Stimulated activated CD8-positive, alpha-beta memory T cell treated with anti-CD3 and anti-CD28 coated beads, Interleukin-7, amount 100 ng/mL, for 4 hours (primary cell): Measurements from ENCODE around the gene PET117.
"Not testable (repeated sequence)": the region's sequence is repeated elsewhere in the genome, so short reads cannot be mapped to it uniquely, and the experiment has no call there.

Experiments
- DNase-seq, 2 donors: peaks; one replicate each; pipeline ENCODE4 v3.0.0-alpha.2; 2020; ENCODE audit warnings: low read depth in 2 of 2

The PET117 gene

GRCh38 chr20:18137412-18138265, at the start of gene PET117, which contains the start of gene KAT14:
PET117 (plus strand) TSS chr20:18137863; CDS start chr20:18137956, 93 bp downstream.
KAT14 (plus strand) TSS chr20:18137863; CDS start chr20:18142661, 4,798 bp downstream.
- peak; percentile 80 to 88 for DNase-seq

- DNase-seq = not testable (repeated sequence)
Measured at GRCh38 chr20:18088298-18088697, 49.4 kb upstream of the PET117 start.

DNA sequence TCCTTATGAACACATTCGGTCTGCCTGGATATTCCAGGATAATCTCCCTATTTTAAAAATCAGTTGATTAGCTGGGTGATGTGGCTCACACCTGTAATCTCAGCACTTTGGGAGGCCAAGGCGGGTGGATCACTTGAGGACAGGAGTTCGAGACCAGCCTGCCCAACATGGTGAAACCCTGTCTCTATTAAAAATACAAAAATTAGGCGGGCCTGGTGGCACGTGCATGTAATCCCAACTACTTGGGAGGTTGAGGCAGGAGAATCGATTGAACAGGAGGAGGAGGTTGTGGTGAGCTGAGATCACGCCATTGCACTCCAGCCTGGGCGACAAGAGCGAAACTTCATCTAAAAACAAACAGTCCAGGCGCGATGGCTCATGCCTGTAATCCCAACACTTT, 48.8 kb upstream of the PET117 start:
- not testable (repeated sequence) for DNase-seq

GRCh38 chr20:18090044-18090443, 47.6 kb upstream of the PET117 start:
- no peak for DNase-seq

DNA sequence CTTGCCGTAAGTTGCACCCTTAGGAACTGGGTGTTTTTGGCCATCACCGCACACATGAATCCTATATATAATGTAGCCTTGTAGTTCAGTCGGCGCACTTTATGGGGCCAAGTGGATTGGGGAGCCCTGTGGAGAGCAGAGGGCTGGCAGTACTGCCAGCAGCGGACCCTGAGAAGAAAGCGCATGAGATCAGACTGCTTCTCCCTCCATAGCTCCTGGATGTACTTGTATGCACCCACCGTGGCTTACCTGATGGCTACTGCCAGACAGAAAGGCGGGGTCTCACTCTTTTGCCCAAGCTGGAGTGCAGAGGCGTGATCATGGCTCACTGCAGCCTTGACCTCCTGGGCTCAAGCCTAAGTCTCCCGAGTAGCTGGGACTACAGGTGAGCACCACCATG, 47.2 kb upstream of the PET117 start:
- no peak for DNase-seq

GRCh38 chr20:18091623-18092022, 46.0 kb upstream of the PET117 start:
- DNase-seq = no peak

DNA sequence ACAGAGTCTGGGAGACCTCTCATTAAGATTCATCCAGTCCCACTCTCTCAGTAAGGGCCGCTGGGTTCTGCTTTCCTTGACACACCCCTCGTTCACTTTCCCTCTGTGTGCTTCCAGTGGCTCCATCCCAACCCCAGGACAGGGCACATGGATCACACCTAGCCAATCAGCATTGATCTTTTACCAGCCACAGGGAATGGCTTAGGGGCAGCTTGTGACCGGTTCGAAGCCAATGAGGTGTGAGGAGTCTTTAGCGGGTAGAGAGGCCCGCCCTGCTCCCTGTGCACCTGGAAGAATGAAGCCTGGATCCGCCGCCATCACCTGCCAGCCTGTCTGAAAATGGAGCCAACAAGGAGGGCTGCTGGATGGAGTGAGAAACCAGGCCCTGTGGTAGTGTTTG, 44.8 kb upstream of the PET117 start:
- no peak for DNase-seq

GRCh38 chr20:18093388-18093787, 44.3 kb upstream of the PET117 start:
- DNase-seq = no peak

DNA sequence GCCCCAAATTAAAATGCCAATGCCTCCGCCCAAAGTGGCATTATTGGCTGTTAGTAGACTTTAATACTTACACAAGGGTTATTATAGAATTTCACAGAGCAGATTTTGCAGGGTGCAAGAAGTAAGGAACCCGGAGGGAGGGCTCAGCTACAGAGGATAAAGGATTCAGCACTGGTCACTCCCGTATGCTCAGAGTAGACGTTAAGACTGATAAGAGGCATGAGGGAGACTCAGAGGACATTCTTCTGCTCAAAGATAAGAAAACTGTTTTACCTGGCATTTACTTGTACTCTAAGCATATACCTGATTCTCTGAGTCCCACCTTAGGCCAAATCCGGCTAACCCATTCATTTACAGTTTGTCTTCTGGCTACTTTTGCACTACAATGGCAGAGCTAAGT, 43.5 kb upstream of the PET117 start:
- no peak for DNase-seq

GRCh38 chr20:18100569-18100968, 37.1 kb upstream of the PET117 start:
- DNase-seq = not testable (repeated sequence)

DNA sequence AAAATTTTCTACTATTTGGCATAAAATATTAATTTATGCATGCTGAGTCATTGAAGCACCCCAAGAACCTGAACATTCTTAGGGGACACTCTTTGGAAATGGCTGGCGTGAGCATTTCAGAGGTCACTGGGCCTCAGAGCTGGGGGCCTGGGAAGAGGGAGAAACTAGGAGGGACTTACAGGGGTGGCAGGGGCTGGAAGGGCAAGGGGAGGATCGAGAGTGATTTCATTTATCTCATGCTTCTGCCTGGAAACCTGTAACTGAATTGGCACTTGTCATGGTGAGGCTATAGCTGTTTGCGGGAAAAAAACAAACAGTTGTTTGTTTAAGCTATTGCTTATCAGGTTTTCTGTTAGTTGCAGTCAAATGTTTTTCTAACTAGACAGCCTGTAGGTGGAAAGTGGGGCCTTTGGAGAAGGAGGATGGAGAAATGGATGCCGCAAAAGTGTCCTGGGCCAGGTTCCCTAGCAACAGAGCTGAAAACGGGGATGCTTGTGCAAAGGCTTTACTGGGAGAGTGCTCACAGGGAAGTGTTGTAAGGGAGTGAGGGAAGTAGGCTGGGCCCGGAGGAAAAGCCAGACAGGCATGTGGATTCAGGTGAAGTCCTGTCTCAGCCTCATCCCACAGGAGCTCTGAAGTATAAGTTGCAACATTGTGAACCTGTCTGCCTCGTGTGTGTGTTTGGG, 36.4 kb upstream of the PET117 start:
- no peak for DNase-seq

GRCh38 chr20:18103497-18103896, 34.2 kb upstream of the PET117 start:
- DNase-seq = no peak

GRCh38 chr20:18108326-18108725, 29.3 kb upstream of the PET117 start:
- DNase-seq = no peak

GRCh38 chr20:18128574-18128973, 9.1 kb upstream of the PET117 start:
- DNase-seq = not testable (repeated sequence)

GRCh38 chr20:18132663-18133062, 5.0 kb upstream of the PET117 start:
- DNase-seq = no peak

DNA sequence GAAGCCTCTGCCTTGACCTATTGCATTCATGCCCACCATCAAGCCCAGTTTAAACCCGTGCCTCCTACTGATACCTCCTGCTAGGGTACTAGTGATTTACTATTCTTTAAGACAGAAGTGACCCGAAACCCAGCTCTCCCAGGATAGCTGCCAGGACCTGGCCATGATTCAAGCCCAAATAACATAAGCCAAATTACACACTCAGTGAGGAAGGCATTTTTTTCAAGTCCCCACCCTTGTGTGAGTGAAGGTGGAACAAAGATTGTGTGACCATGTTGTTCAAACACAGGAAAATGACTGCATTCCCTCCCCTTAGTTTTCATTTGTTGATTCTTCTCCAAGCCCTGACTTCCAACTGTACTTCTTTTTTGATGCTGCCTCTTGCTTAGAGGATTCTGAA, 3.7 kb upstream of the PET117 start:
- no peak for DNase-seq

- no peak for DNase-seq
Measured at GRCh38 chr20:18138266-18138582, 561 bp downstream of the PET117 start.

GRCh38 chr20:18138639-18139583, 1.2 kb downstream of the PET117 start:
- DNase-seq = no peak

DNA sequence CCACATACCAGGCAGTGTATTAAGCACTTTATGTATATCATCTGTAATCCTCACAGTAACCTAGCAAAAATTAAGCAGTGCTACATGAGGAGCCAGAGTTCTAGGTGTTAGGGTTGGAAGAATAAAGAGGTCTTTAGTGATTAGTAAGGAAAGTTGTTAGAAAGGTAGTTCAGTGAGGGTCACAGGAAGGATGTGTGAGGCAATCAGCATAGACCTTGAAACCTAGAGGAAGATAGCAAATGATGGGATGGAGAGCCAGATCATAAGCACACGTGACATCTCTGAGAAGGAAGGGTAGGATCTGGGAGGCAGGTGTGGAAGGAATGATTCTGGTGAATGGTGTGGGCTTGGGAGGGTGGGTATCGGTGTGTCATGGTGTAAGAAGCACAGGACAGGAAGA, 2.2 kb downstream of the PET117 start:
- no peak for DNase-seq

GRCh38 chr20:18144541-18145099, 7.0 kb downstream of the PET117 start:
- no peak for DNase-seq

DNA sequence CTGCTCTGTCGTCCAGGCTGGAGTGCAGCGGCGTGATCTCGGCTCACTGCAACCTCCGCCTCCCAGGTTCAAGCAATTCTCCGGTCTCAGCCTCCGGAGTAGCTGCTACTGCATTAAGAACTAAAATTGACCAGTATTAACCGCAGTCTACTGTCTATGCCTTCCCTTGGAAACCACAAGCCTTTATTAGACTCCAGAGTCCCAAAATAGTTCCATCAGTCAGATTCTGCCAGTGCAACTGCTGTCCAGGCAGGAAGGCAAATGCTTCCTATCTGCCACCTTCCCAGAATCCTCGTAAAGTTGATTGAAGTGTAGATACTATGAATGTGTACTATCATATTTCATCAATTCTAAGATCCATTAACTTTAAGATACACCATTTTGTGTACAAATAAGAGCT, 16.7 kb downstream of the PET117 start:
- no peak for DNase-seq

GRCh38 chr20:18156045-18156444, 18.4 kb downstream of the PET117 start:
- no peak for DNase-seq
